ENCODE measurements around the gene NCOA7. TPM values are rescaled to one million over a fixed set of nuclear protein-coding genes. Genes with fewer than 3 reads are reported as not detected.

NCOA7 gene
- total RNA-seq, 2 donors from 2014 or later = 26.5 to 30.0 TPM

DNA sequence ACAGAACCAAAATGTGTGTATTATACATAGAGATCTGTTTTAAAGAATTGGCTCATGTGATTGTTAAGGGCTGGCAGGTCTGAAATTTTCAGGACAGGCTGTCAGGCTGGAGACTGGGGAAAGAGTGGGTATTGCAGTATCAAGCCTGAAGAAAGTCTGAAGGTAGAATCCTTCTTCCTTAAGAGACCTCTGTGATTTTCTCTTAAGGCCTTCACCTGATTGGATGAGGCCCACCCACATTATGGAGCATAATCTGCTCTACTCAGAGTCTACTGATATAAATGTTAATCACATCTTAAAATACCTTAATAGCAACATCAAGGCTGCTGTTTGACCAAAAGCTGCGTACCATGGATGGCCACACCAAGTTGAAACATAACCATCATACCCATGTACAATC, 122.4 kb downstream of the NCOA7 start:
- no peaks in the 10 kb centered on the region for H3K9me3 ChIP-seq
- no peak overlapping the region for H3K4me3 ChIP-seq
- TF ChIP-seq POLR2A (IDR thresholded peaks at IDR 0.05) = no peak
- TF ChIP-seq, protein P1, sequence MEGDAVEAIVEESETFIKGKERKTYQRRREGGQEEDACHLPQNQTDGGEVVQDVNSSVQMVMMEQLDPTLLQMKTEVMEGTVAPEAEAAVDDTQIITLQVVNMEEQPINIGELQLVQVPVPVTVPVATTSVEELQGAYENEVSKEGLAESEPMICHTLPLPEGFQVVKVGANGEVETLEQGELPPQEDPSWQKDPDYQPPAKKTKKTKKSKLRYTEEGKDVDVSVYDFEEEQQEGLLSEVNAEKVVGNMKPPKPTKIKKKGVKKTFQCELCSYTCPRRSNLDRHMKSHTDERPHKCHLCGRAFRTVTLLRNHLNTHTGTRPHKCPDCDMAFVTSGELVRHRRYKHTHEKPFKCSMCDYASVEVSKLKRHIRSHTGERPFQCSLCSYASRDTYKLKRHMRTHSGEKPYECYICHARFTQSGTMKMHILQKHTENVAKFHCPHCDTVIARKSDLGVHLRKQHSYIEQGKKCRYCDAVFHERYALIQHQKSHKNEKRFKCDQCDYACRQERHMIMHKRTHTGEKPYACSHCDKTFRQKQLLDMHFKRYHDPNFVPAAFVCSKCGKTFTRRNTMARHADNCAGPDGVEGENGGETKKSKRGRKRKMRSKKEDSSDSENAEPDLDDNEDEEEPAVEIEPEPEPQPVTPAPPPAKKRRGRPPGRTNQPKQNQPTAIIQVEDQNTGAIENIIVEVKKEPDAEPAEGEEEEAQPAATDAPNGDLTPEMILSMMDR (IDR thresholded peaks at IDR 0.05) = no peak
- DNase-seq (no peak), ATAC-seq (no peak)
- H3K27me3 ChIP-seq = no peaks in the 10 kb centered on the region
- no peaks in the 10 kb centered on the region for H3K36me3 ChIP-seq (replicated peaks in 1 of 2; ENCODE audit: insufficient read depth in 1 of 2, low read depth in 2 of 2)
- WGBS, 2 donors = 93 to 97% methylated on average over 1 of the region's 1 CpG
- H3K4me1 ChIP-seq = peaks cover 2% of the 10 kb centered on the region
- no peak overlapping the region for H3K27ac ChIP-seq
- intact Hi-C loops (cut with DNase I) = no loop called here

- no peaks in the 10 kb centered on the region for H3K36me3 ChIP-seq (replicated peaks in 1 of 2; ENCODE audit: insufficient read depth in 1 of 2, low read depth in 2 of 2)
- no peak for DNase-seq
- intact Hi-C loops (cut with DNase I) = no loop called here
- H3K27ac ChIP-seq = no peak overlapping the region
- no peak for ATAC-seq
- H3K27me3 ChIP-seq = no peaks in the 10 kb centered on the region
- no peaks in the 10 kb centered on the region for H3K9me3 ChIP-seq
- TF ChIP-seq, protein P1 (IDR thresholded peaks at IDR 0.05) = no peak
- TF ChIP-seq POLR2A (IDR thresholded peaks at IDR 0.05) = no peak
- peaks cover 9% of the 10 kb centered on the region for H3K4me1 ChIP-seq
- 66 to 67% methylated on average over 5 of the region's 5 CpGs for WGBS, 2 donors
- H3K4me3 ChIP-seq = no peak overlapping the region
Observed at GRCh38 chr6:125913864-125914351, 123.1 kb downstream of the NCOA7 start.

GRCh38 chr6:125918230-125918629, 127.5 kb downstream of the NCOA7 start:
- Histone ChIP-seq H3K27ac (peak overlapping the region; percentile 33 to 91 (median 88)), H3K4me1 (peaks cover 25% of the 10 kb centered on the region), H3K36me3 (replicated peaks in 1 of 2; ENCODE audit: insufficient read depth in 1 of 2, low read depth in 2 of 2) (peaks cover 0 to under 1% of the 10 kb centered on the region in 2 donors), H3K4me3 (no peak overlapping the region), H3K9me3 (no peaks in the 10 kb centered on the region), H3K27me3 (no peaks in the 10 kb centered on the region)
- intact Hi-C loops (cut with DNase I) = no loop called here
- 70 to 74% methylated on average over 4 of the region's 4 CpGs for WGBS, 2 donors
- TF ChIP-seq POLR2A (IDR thresholded peaks at IDR 0.05) = no peak
- TF ChIP-seq, protein P1 (IDR thresholded peaks at IDR 0.05) = no peak
- ATAC-seq = no peak
- DNase-seq = no peak

GRCh38 chr6:125918681-125919566, 128.2 kb downstream of the NCOA7 start:
- TF ChIP-seq, protein P1 (IDR thresholded peaks at IDR 0.05) = no peak
- TF ChIP-seq POLR2A (IDR thresholded peaks at IDR 0.05) = peak; percentile 45 to 96 (median 94)
- no peaks in the 10 kb centered on the region for H3K27me3 ChIP-seq
- ATAC-seq (peak; percentile 96), DNase-seq (peak; percentile 47 to 82 (median 66))
- peaks cover 25% of the 10 kb centered on the region for H3K4me1 ChIP-seq
- 27 to 36% methylated on average over 13 of the region's 13 CpGs for WGBS, 2 donors
- no peak overlapping the region for H3K4me3 ChIP-seq
- intact Hi-C loops (cut with DNase I) = no loop called here
- H3K27ac ChIP-seq = peak overlapping the region; percentile 74 to 91 (median 88)
- no peaks in the 10 kb centered on the region for H3K9me3 ChIP-seq
- H3K36me3 ChIP-seq (replicated peaks in 1 of 2; ENCODE audit: insufficient read depth in 1 of 2, low read depth in 2 of 2) = peaks cover 0 to 3% of the 10 kb centered on the region in 2 donors
